GM12875 (cell line): ENCODE data around the gene SUGCT.

Experiments used
- H3K4me3 ChIP-seq: one replicate; pipeline ENCODE4 v1.5.1; 2011; ENCODE audit warnings: low read depth, low read length, control low read depth
- CTCF ChIP-seq: IDR thresholded peaks from 2 replicates; pipeline ENCODE4 v1.5.1; 2011; ENCODE audit warnings: low read depth, mild to moderate bottlenecking, control low read depth, inconsistent platforms, low read length, moderate library complexity, borderline replicate concordance; ENCODE audit not compliant: insufficient read depth

The SUGCT gene

GRCh38 chr7:40310258-40310657 lies 175.5 kb downstream of the SUGCT start:
- TF ChIP-seq CTCF = no peak

DNA sequence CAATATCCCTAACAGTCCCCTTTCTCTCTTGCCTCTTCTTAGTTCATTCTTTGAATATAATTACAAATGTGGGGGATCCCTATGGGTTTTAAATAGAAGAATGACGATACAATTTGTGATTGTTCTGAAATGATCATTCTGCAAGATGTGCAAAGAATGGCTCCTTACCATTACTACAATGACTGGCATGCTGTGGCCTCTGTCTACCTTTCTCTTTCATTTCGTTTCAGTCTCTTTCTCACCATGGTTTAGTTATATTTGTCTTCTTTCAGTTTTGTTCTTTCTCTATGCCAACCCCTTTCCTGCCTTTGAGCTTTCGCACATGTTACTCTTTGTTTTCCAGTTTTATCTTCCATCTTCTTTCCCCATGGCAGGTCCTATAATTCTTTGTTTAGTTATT lies 176.5 kb downstream of the SUGCT start:
- H3K4me3 ChIP-seq = no peak overlapping the region
- TF ChIP-seq CTCF = no peak

More at GRCh38 chr7:40310258-40310657, 175.5 kb downstream of the SUGCT start:
- H3K4me3 ChIP-seq = no peak overlapping the region

- no peak overlapping the region for H3K4me3 ChIP-seq
- TF ChIP-seq CTCF = no peak
Observed at GRCh38 chr7:40315277-40315676, 180.5 kb downstream of the SUGCT start.

DNA sequence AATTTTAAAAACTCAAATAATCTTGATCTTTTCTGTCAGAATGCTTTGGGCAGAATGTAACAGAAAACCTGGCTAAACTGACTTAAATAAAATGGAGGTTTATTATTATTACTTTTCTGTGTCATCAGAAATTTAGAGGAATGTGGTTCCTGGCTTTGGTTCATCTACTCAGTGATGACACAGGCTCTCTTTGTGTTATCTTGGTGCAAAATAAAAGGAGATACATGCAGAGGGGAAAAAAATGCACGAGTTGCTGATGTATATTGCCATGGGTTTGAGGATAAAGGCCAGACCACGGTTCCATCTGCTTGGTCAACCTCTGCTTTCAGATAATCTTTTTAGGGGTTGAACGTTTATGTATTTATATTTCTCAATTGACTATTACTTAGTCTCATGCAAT lies 181.4 kb downstream of the SUGCT start:
- no peak for TF ChIP-seq CTCF
- no peak overlapping the region for H3K4me3 ChIP-seq

DNA sequence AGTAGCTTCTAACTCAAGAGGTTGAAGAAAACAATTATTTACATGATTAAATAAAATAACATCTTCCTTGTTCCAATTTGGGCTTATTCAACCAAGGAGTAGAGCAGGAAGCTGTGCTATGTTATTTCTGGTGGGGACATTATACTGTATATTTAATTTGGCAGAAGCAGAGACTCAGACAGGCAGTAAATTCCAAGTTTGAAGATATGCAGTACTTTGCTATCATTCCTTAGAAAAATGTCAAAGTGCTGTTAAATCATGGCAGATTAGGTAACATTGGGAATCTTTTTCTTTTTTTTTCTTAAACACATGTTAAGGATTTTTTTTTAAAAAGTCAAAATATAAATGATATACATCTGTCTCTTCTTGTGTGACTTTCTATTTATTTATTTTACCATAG lies 190.1 kb downstream of the SUGCT start:
- no peak for TF ChIP-seq CTCF
- H3K4me3 ChIP-seq = no peak overlapping the region

GRCh38 chr7:40327113-40327512 lies 192.3 kb downstream of the SUGCT start:
- H3K4me3 ChIP-seq = no peak overlapping the region
- TF ChIP-seq CTCF = no peak

- no peak overlapping the region for H3K4me3 ChIP-seq
- no peak for TF ChIP-seq CTCF
Observed at GRCh38 chr7:40327873-40328272, 193.1 kb downstream of the SUGCT start.
